SKM-1 (cell line): Measurements from ENCODE around the gene APP.

Experiments used
- DNase-seq: peaks from one replicate; lab custom pipeline; 2025; ENCODE audit not compliant: unreplicated experiment; lab: John Stamatoyannopoulos, UW

Gene APP

GRCh38 chr21:25881524-25882376, 288.8 kb downstream of the APP start:
- peak; percentile 7 for DNase-seq

- DNase-seq: no peak
Measured at GRCh38 chr21:25879203-25879602, 291.4 kb downstream of the APP start.

GRCh38 chr21:25878344-25878743, 292.2 kb downstream of the APP start:
- no peak for DNase-seq

DNA sequence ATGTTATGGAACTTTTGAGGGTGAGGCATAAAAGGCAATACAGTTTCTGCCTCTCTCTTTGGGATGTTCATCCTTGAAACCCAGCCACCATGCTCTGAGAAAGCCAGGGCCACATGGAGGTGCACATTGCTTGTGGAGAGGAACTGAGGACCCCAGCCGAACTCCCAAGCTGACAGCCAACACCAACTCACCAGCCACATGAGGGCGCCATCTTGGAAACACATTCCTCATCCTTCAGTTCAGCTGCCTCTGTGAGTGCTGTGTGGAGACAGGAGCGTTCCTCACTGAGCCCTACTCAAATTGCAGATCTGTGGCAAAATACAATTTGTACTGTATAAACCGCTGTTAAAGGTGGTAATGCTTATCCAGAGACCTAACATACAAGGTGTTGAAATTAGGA, 298.3 kb downstream of the APP start:
- DNase-seq: no peak

DNA sequence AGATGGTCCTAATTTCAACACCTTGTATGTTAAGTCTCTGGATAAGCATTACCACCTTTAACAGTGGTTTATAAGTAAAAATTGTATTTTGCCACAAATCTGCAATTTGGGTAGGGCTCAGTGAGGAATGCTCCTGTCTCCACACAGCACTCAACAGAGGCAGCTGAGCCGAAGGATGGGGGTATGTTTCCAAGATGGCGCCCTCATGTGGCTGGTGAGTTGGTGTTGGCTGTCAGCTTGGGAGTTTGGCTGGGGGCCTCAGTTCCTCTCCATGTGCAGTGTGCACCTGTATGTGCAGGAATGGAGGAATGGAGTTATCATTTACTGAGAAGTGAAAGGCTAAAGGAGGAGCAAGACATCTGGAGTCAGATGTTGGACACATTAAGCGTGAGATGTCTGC, 299.0 kb downstream of the APP start:
- no peak for DNase-seq

- no peak for DNase-seq
Measured at GRCh38 chr21:25870084-25870483, 300.5 kb downstream of the APP start.

DNA sequence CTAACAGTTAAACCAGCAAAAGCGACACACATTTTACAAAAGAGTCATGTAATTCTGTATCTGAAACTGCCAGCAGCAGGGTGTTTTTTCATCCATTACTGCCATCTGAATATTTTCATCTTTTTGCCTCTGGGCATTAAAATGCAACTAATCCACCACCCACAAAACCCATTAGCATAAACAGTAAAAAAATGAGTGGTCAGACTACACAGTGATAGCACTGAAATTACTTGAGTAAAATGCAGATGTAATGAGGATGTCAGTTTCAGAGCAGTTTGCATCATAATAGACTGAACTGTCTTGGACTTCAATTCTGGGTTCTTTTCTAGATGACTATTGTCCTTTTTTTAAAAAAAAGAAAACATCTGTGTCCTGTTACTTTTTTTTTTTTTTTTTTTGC, 303.5 kb downstream of the APP start:
- no peak for DNase-seq

DNA sequence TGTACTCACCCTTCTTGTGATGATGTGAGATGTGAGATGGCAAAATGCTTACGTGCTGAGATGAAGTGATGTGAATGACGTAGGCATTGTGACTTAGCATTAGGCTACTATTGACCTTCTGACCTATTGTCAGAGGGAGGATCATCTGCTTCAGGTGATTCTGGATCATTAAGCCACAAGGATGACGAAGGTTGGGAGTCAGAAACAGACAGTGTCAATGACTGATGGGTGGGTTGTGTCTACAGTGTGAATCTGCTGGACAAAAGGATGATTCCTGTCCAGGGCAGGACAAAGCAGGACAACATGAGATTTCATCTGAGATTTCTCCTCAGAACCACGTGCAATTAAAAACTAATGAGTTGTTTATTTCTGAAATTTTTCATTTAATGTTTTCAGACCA, 306.8 kb downstream of the APP start:
- no peak for DNase-seq

DNA sequence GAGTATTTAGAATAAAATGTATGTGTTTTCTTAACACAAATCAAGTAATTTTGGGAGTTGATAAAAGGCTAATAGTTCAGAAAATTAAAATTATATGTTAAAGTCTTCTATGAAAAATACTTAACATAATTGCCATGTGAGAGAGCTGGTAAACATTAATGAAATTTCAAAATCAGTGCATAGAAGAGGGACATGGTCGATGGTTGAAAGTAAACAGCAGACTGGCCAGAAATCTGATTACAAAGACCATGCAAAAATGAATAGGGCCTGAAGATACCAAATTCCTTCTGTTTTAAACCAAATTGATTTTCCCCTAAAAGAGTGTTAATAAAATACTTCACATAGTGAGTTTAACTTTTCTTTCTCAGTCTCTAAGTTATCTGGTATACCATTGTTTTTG, 307.5 kb downstream of the APP start:
- DNase-seq: no peak

DNA sequence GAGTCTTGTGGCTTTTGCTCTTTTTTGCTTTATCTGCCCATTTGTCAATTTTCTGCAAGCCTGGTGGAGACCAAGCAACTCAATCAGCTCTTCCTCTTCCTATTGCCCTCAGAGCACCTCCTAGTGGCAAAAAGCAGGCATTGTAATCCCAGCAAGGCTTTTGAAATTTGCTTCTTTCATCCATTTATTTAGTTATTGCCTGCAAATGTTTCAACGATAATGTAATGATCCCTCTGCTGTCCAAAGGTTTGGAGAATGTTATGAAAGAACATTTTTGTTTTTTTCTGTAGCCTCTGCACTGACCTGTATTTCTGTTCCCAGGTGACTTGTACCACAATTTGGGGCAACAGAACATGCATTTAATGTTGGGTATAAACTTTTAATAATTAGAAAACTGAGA, 308.0 kb downstream of the APP start:
- DNase-seq: peak; percentile 30

DNA sequence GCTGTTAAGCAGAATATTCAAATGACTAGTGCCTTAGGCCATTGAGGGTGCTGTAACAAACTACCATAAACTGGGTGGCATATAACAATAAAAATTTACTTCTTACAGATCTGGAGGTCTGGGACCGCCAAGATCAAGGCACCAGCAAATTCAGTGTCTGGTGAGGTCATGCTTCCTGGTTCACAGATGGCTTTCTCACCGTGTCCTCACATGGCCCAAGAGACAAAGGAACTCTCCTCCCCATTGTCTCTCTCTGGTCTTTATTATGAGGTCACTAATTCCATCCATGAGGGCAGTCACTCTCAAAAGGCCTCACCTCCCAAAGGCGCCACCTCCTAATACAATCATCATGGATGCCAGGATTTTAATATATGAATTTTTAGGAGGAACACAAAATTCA, 308.5 kb downstream of the APP start:
- DNase-seq: no peak

GRCh38 chr21:25859235-25859929, 311.2 kb downstream of the APP start:
- DNase-seq: no peak

GRCh38 chr21:25858325-25858724, 312.2 kb downstream of the APP start:
- no peak for DNase-seq

DNA sequence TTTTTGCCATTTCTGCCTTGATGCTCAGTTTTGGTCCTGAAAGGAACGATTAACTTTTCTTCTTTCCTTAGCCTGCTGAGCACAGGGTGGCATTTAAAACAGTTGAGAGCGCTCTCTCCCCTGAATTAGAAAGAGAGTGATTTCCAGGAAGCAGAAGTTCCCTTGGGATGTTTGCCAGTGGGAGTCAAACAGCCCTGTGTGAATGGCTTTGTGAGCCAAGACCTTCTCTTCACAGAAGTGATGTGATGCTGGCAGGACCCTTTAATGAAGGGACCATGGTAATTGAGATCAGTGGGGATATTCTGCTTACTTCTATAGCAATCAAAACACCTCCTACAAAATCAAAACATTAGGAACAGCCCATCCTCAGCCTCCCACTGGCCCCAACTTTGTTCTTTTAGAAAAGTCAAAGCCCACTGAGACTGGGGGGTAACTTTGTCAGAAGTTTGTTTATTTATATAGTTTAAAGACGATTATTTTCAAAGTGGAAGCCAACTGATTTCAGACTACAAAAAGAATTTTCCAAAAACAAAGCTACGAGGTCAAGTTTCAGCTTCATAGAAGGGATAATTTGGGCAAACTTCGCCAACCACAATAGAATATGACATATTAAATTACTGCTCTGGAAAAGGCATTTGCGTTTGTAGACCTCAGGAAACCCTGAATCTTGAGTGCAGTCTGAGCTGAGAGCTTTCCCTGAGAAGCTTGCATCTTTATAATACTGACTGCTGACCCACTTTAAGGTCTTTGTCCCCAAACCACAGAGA, 313.1 kb downstream of the APP start:
- DNase-seq: no peak

DNA sequence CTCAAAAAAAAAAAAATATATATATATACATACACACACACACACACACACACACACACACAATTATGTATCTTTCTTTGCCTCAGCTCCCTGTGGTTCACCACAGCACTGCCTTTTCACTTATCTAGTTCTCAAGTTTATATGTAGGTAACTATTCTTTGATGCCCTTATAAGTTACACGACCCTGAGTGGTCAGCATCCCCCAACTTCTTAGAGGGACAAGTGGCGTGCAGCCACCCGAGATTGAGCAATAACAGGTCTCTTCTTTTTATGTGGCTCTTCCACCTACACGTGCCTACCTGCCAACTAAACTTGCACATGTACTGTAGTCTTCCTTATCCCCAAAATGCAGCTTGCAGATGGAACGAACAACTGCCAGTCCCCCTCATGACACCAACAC, 315.0 kb downstream of the APP start:
- no peak for DNase-seq

GRCh38 chr21:25850126-25850842, 320.3 kb downstream of the APP start:
- no peak for DNase-seq

DNA sequence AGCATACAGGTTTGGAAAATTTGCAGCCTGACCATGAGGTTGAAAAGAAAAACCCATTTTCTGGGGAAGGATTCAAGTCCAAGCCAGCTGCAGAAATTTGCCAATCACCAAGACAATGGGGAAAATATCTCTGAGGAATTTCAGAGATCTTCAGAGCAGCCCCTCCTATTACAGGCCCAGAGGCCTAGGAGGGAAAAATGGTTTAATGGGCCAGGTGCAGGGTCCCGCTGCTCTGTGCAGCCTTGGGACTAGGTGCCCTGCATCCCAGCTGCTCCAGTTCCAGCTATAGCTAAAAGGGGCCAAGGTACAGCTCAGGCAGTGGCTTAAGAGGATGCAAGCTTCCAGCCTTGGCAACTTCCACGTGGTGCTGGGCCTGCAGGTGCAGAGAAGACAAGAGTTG, 322.3 kb downstream of the APP start:
- no peak for DNase-seq

GRCh38 chr21:25845729-25846256, 324.8 kb downstream of the APP start:
- DNase-seq: no peak

- no peak for DNase-seq
Measured at GRCh38 chr21:25842925-25843324, 327.6 kb downstream of the APP start.

DNA sequence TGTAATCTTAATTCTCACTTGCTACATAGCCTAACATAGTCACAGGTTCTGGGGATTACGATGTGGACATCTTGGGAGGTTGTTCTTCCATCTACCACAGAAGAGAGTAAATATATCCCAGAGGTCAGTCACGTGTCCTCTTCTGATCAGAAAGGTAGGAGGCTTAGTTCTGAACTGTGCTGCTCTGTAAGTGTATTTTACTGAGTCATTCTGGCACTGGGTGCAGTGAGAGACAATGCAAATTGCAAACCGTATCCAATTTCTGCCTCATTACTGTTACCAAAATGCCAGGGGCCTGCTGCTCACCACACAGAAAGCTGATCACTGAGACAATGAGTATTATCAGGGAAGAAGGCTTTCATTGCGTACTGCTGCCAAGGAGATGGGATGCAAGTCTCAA, 331.8 kb downstream of the APP start:
- no peak for DNase-seq
